Liver (tissue), 9 donors: ENCODE measurements around the gene UNC93A. TPM values are rescaled to one million over a fixed set of nuclear protein-coding genes. Genes with fewer than 3 reads are reported as not detected.
"Not testable (repeated sequence)": the region's sequence is repeated elsewhere in the genome, so short reads cannot be mapped to it uniquely, and the experiment has no call there.

Experiments
- DNase-seq: peaks from one replicate; pipeline ENCODE4 v3.0.0-alpha.2; 2017; ENCODE audit warnings: low spot score
- H3K27ac ChIP-seq, 2 donors: one replicate each; pipeline ENCODE4 v1.7.0; 2013; ENCODE audit warnings: inconsistent platforms in 2 of 2, low read length in 2 of 2, control low read depth in 1 of 2, low read depth in 1 of 2, mild to moderate bottlenecking in 1 of 2
- H3K27me3 ChIP-seq, 4 donors: one replicate each; pipeline versions ENCODE4 v1.6.1 to v1.7.0; 2013; ENCODE audit warnings: low read length in 3 of 4, inconsistent platforms in 1 of 4, mild to moderate bottlenecking in 1 of 4, moderate library complexity in 1 of 4; ENCODE audit not compliant: control insufficient read depth in 4 of 4, insufficient read depth in 4 of 4
- H3K36me3 ChIP-seq, 4 donors: one replicate each; pipeline versions ENCODE4 v1.6.1 to v1.7.0; 2013; ENCODE audit warnings: low read length in 3 of 4, mild to moderate bottlenecking in 3 of 4, low read depth in 1 of 4, moderate library complexity in 1 of 4; ENCODE audit not compliant: control insufficient read depth in 4 of 4, insufficient read depth in 3 of 4
- H3K4me1 ChIP-seq, 4 donors: one replicate each; pipeline versions ENCODE4 v1.6.1 to v1.7.0; 2013; ENCODE audit warnings: low read length in 3 of 4, mild to moderate bottlenecking in 3 of 4, moderate library complexity in 1 of 4; ENCODE audit not compliant: control insufficient read depth in 4 of 4, insufficient read depth in 4 of 4
- H3K4me3 ChIP-seq, 3 donors: one replicate each; pipeline versions ENCODE4 v1.6.1 to v1.7.0; 2013; ENCODE audit warnings: low read length in 3 of 3, control low read depth in 1 of 3, low read depth in 1 of 3, mild to moderate bottlenecking in 1 of 3
- H3K9ac ChIP-seq, 2 donors: one replicate each; pipeline ENCODE4 v1.7.0; 2013; ENCODE audit warnings: low read length in 2 of 2, mild to moderate bottlenecking in 2 of 2, moderate library complexity in 2 of 2, control low read depth in 1 of 2, low read depth in 1 of 2
- H3K9me3 ChIP-seq, 4 donors: one replicate each; pipeline versions ENCODE4 v1.6.1 to v1.7.0; 2013; ENCODE audit warnings: low read length in 3 of 4; ENCODE audit not compliant: control insufficient read depth in 4 of 4
- FOXA1 ChIP-seq: IDR thresholded peaks from 2 replicates; pipeline ENCODE4 v1.6.1; 2016; ENCODE audit warnings: antibody characterized with exemption
- HNF4G ChIP-seq: IDR thresholded peaks from 2 replicates; pipeline ENCODE4 v1.6.1; 2016; ENCODE audit warnings: antibody characterized with exemption
- JUND ChIP-seq, 2 donors: IDR thresholded peaks; 2 replicates each; pipeline ENCODE4 v1.6.1; 2016; ENCODE audit warnings: antibody characterized with exemption in 2 of 2
- YY1 ChIP-seq: IDR thresholded peaks from 2 replicates; pipeline ENCODE4 v1.6.1; 2016; ENCODE audit warnings: antibody characterized with exemption, mild to moderate bottlenecking
- whole genome bisulfite sequencing: extraction: QIAGEN DNeasy Blood & Tissue Kit; methylation state at CpG from one replicate; pipeline ENCODE4 v1.1.7; 2013; 5-methylcytosine and 5-hydroxymethylcytosine counted together
- polyA plus RNA-seq, 2 donors: library from polyadenylated mRNA; stranded (reverse) in 1 of 2; unstranded in 1 of 2; fragments of 200-250 nt in 1 of 2; fragments of >200 nt in 1 of 2; fragmentation: Nextera tagmentation in 1 of 2; extraction: Ambion mirVana in 1 of 2; gene quantifications; one replicate each; pipeline versions ENCODE4 v1.2.1 to v1.2.3, GENCODE V29; 2013 to 2015
- total RNA-seq, 2 donors: library from RNA; depleted of rRNA; stranded (reverse); fragments of >200 nt; gene quantifications; one replicate each; pipeline ENCODE4 v1.2.3, GENCODE V29; 2014
- TF ChIP-seq, protein P1 (sequence below): IDR thresholded peaks from 2 replicates; pipeline ENCODE4 v1.6.1; 2016; ENCODE audit warnings: antibody characterized with exemption
- TF ChIP-seq, protein P2 (sequence below): IDR thresholded peaks from 2 replicates; pipeline ENCODE4 v1.6.1; 2016; ENCODE audit warnings: antibody characterized with exemption
- donor health status: healthy.
- donor health status: healthy.
- donor health status: healthy.
- donor health status: healthy.
- donor health status: healthy.

Gene UNC93A
- total and polyA plus RNA-seq, 4 donors: 0.79 to 14.0 (median 4.6) TPM

- not testable (repeated sequence) for H3K27ac ChIP-seq, H3K4me3 ChIP-seq
Measured at GRCh38 chr6:167266057-167266829, 24.9 kb upstream of the UNC93A start.

GRCh38 chr6:167266830-167267555 lies 24.1 kb upstream of the UNC93A start:
- H3K9ac ChIP-seq: no peak overlapping the region
- whole genome bisulfite sequencing: 91% methylated on average over 20 of the region's 21 CpGs
- no peak overlapping the region for H3K27ac ChIP-seq
- H3K27me3 ChIP-seq: no peaks in the 10 kb centered on the region
- peaks cover 0 to 8% (median 2%) of the 10 kb centered on the region in 4 donors for H3K4me1 ChIP-seq
- no peak overlapping the region for H3K4me3 ChIP-seq
- H3K36me3 ChIP-seq: no peaks in the 10 kb centered on the region
- DNase-seq: no peak
- TF ChIP-seq YY1 (no peak), HNF4G (no peak), JUND (IDR thresholded peaks at IDR 0.05) (no peak)
- TF ChIP-seq, protein P1, sequence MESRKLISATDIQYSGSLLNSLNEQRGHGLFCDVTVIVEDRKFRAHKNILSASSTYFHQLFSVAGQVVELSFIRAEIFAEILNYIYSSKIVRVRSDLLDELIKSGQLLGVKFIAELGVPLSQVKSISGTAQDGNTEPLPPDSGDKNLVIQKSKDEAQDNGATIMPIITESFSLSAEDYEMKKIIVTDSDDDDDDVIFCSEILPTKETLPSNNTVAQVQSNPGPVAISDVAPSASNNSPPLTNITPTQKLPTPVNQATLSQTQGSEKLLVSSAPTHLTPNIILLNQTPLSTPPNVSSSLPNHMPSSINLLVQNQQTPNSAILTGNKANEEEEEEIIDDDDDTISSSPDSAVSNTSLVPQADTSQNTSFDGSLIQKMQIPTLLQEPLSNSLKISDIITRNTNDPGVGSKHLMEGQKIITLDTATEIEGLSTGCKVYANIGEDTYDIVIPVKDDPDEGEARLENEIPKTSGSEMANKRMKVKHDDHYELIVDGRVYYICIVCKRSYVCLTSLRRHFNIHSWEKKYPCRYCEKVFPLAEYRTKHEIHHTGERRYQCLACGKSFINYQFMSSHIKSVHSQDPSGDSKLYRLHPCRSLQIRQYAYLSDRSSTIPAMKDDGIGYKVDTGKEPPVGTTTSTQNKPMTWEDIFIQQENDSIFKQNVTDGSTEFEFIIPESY: no peak
- H3K9me3 ChIP-seq: no peaks in the 10 kb centered on the region

More at GRCh38 chr6:167266057-167266829, 24.9 kb upstream of the UNC93A start:
- not testable (repeated sequence) for H3K9ac ChIP-seq, DNase-seq, H3K27me3 ChIP-seq, H3K4me1 ChIP-seq, H3K36me3 ChIP-seq, H3K9me3 ChIP-seq
- 75% methylated on average over 16 of the region's 24 CpGs for WGBS

DNA sequence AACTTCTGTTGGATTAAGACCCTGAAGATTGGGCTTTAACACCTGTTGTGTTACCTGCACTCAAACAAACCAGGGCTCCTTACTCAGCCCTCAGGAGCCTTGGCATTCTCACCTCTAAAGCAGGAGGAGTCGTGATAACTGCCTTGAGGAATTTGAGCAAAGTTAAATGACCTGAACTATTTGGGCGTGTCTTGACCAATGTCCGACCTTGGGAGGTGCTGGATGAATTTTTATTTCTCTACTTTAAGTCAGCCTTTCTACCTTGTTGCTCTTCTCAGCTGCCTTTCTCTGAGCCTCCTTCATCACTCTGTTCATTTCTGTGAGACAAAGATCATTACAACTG lies 23.6 kb upstream of the UNC93A start:
- not testable (repeated sequence) for H3K4me3 ChIP-seq, H3K27ac ChIP-seq, DNase-seq, H3K9me3 ChIP-seq, H3K9ac ChIP-seq, H3K27me3 ChIP-seq, H3K4me1 ChIP-seq, H3K36me3 ChIP-seq
- 83% methylated on average over 3 of the region's 3 CpGs for WGBS

DNA sequence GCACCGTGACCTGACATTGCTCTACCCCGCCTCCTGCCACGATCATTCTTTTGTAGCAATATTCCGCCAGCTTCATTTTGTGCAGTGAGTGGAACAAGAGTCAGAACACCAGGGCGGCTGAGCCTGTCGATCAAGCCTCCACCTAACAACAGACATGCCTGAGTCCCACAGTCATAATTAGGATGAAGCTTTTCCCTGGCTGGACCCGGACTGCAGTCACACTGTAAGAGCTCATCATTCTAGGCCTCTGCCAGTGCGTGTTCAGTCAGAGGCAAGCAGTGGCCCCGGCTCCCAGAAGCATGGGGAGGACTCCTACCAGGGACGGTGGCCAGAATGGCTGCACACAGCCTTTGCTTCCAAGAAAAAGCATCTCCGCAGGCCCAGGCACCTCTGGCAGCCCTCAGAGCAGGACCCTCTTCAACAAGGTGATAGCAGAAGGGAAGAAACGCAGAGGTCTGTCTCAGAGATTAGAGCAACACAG lies 23.2 kb upstream of the UNC93A start:
- Histone ChIP-seq H3K27ac (peak overlapping the region in 1 of 2 donors; percentile 46), H3K9ac (no peak overlapping the region), H3K9me3 (no peaks in the 10 kb centered on the region), H3K4me1 (peaks cover 0 to 8% (median 2%) of the 10 kb centered on the region in 4 donors), H3K4me3 (no peak overlapping the region), H3K27me3 (no peaks in the 10 kb centered on the region), H3K36me3 (no peaks in the 10 kb centered on the region)
- no peak for DNase-seq
- TF ChIP-seq FOXA1 (no peak), YY1 (no peak)
- TF ChIP-seq, protein P2, sequence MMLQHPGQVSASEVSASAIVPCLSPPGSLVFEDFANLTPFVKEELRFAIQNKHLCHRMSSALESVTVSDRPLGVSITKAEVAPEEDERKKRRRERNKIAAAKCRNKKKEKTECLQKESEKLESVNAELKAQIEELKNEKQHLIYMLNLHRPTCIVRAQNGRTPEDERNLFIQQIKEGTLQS: no peak
- WGBS: 96% methylated on average over 12 of the region's 12 CpGs
